Endothelial cell of umbilical vein (primary cell): ENCODE data around the gene MAEA. TPM values are rescaled to one million over a fixed set of nuclear protein-coding genes. Genes with fewer than 3 reads are reported as not detected.
A peak's percentile ranks its signal among the peaks of the same experiment; 100 is the strongest.

Experiments
- BruUV-seq: library from RNA; stranded (reverse); fragments of 400-500 nt; replicated peaks from 2 replicates; lab custom pipeline; 2021; lab: Mats Ljungman, UMichigan
- CTCF ChIA-PET: fragments of 300-600, 350-600 bp; sonication (Branson Sonifier 250); formaldehyde crosslinking; loops from one replicate; lab custom pipeline; 2021; ENCODE audit warnings: antibody characterized with exemption, inconsistent platforms; lab: Charles Lee
- POLR2A ChIA-PET: fragments of 300-600, 350-600 bp; sonication (Branson Sonifier 250); formaldehyde crosslinking; loops from one replicate; lab custom pipeline; 2021; ENCODE audit warnings: antibody characterized with exemption, inconsistent platforms; lab: Charles Lee
- DNase-seq: peaks from one replicate; pipeline ENCODE4 v3.0.0-alpha.2; 2011; ENCODE audit warnings: low read depth, low spot score
- FAIRE-seq: peaks from 2 replicates; lab custom pipeline; 2011; peaks lifted over from hg19 to GRCh38; lab: Jason Lieb, UNC
- H2AFZ ChIP-seq: 2 replicates; pipeline ENCODE4 v1.6.0; 2012; ENCODE audit warnings: low read depth, low read length, control low read depth, inconsistent platforms
- H3K27ac ChIP-seq: 2 replicates; pipeline ENCODE4 v1.5.1; 2011; ENCODE audit warnings: low read depth, mild to moderate bottlenecking, control low read depth, low read length, moderate library complexity; ENCODE audit not compliant: insufficient read depth
- H3K27me3 ChIP-seq, 2 experiments: 2 replicates each; pipeline versions ENCODE4 v1.6.0 to v1.6.1; 2011; ENCODE audit warnings: low read length in 2 of 2, mixed read lengths in 1 of 2; ENCODE audit not compliant: control insufficient read depth in 2 of 2, insufficient read depth in 2 of 2
- H3K36me3 ChIP-seq, 2 experiments: 2 replicates in 1 of 2; 3 replicates in 1 of 2; pipeline ENCODE4 v1.5.1; 2011; ENCODE audit warnings: low read length in 2 of 2, mild to moderate bottlenecking in 1 of 2, moderate library complexity in 1 of 2; ENCODE audit not compliant: control insufficient read depth in 2 of 2, insufficient read depth in 2 of 2; ENCODE audit errors: extremely low read depth in 1 of 2
- H3K4me1 ChIP-seq: 3 replicates; pipeline ENCODE4 v1.5.1; 2011; ENCODE audit warnings: mild to moderate bottlenecking, low read length; ENCODE audit not compliant: control insufficient read depth, insufficient read depth; ENCODE audit errors: extremely low read depth
- H3K4me2 ChIP-seq: 2 replicates; pipeline ENCODE4 v1.6.1; 2011; ENCODE audit warnings: low read length, control low read depth, mixed read lengths; ENCODE audit not compliant: insufficient read depth
- H3K4me3 ChIP-seq, 3 experiments: fragments of 200-600 bp in 1 of 3; sonication (generic), shearing (Covaris generic) in 1 of 3; replicated peaks in 1 of 3; 2 replicates each; pipeline ENCODE4 v1.5.1; 2011 to 2016; ENCODE audit warnings: control low read depth in 3 of 3, low read length in 3 of 3, mild to moderate bottlenecking in 2 of 3, inconsistent platforms in 1 of 3, low read depth in 1 of 3, moderate library complexity in 1 of 3; ENCODE audit not compliant: insufficient read depth in 1 of 3
- H3K79me2 ChIP-seq: 2 replicates; pipeline ENCODE4 v1.6.0; 2012; ENCODE audit warnings: low read length, inconsistent platforms; ENCODE audit not compliant: control insufficient read depth, insufficient read depth
- H3K9ac ChIP-seq: replicated peaks from 2 replicates; pipeline ENCODE3; 2011; ENCODE audit warnings: low read length, control low read depth; ENCODE audit not compliant: insufficient read depth; ENCODE audit errors: extremely low read depth
- H3K9me1 ChIP-seq: replicated peaks from 3 replicates; pipeline ENCODE4 v1.6.0; 2011; ENCODE audit warnings: mild to moderate bottlenecking, low read length; ENCODE audit not compliant: control insufficient read depth, insufficient read depth; ENCODE audit errors: extremely low read depth
- H3K9me3 ChIP-seq: replicated peaks from 2 replicates; pipeline ENCODE4 v1.5.1; 2012; ENCODE audit warnings: low read length, inconsistent platforms; ENCODE audit not compliant: control insufficient read depth, insufficient read depth
- H4K20me1 ChIP-seq: replicated peaks from 2 replicates; pipeline ENCODE3; 2011; ENCODE audit warnings: mild to moderate bottlenecking, low read length; ENCODE audit not compliant: control insufficient read depth, insufficient read depth; ENCODE audit errors: extremely low read depth
- FOS ChIP-seq: IDR thresholded peaks from 2 replicates; pipeline ENCODE4 v1.6.1; 2011; ENCODE audit warnings: mild to moderate bottlenecking, low read length, moderate library complexity, borderline replicate concordance; ENCODE audit not compliant: insufficient read depth
- GATA2 ChIP-seq: IDR thresholded peaks from 2 replicates; pipeline ENCODE4 v1.7.0; 2011; ENCODE audit warnings: low read depth, mild to moderate bottlenecking, moderate library complexity, mixed read lengths, low read length; ENCODE audit not compliant: insufficient read length, insufficient read depth
- JUN ChIP-seq: IDR thresholded peaks from 2 replicates; pipeline ENCODE4 v1.6.1; 2011; ENCODE audit warnings: borderline replicate concordance, low read depth; ENCODE audit not compliant: insufficient read length, insufficient read depth
- MYC ChIP-seq: IDR thresholded peaks from one replicate; pipeline ENCODE4 v1.6.1; 2011; ENCODE audit warnings: mild to moderate bottlenecking, low read depth, low read length
- POLR2A ChIP-seq: IDR thresholded peaks from 2 replicates; pipeline ENCODE4 v1.6.1; 2012; ENCODE audit warnings: low read depth, mild to moderate bottlenecking, control low read depth, low read length
- POLR2AphosphoS5 ChIP-seq: IDR thresholded peaks from 2 replicates; pipeline ENCODE4 v1.6.1; 2012; ENCODE audit warnings: low read depth, mild to moderate bottlenecking, control low read depth, low read length, moderate library complexity; ENCODE audit not compliant: insufficient read depth
- dilution Hi-C: fragments of 300-500 bp; cut with MboI; formaldehyde crosslinking; loops from one replicate; pipeline ENCODE4 v1.15.0; 2019; ENCODE audit warnings: low sequenced_read_pairs; ENCODE audit not compliant: extremely low pct_ligation_motif_present
- intact Hi-C: fragments of 100-400 bp; cut with micrococcal nuclease; formaldehyde crosslinking; loops from one replicate; pipeline ENCODE4 v1.10.0; 2022
- polyA plus RNA-seq, 4 experiments: library from polyadenylated mRNA; depleted of rRNA in 3 of 4; stranded (reverse) in 3 of 4; unstranded in 1 of 4; fragments of >200 nt; gene quantifications; 2 replicates each; pipeline versions ENCODE4 v1.2.1 to v1.2.3, GENCODE V29; 2011 to 2012; ENCODE audit warnings: missing spikeins in 1 of 4
- total RNA-seq: library from RNA; stranded (reverse); gene quantifications from 2 replicates; pipeline ENCODE4 v1.2.3, GENCODE V29; 2021
- TF ChIP-seq, protein P1 (sequence below), 2 donors: IDR thresholded peaks; 1 replicate in 1 of 2; 2 replicates in 1 of 2; pipeline ENCODE4 v1.5.1; 2011; ENCODE audit warnings: low read length in 2 of 2, mild to moderate bottlenecking in 2 of 2, moderate library complexity in 2 of 2, control low read depth in 1 of 2, inconsistent platforms in 1 of 2, low read depth in 1 of 2; ENCODE audit not compliant: insufficient read depth in 1 of 2; ENCODE audit errors: extremely low read depth in 1 of 2

The MAEA gene
- total and polyA plus RNA-seq, 2 donors (not counting 3 experiments of a cell fraction or from before 2014, with no cell fraction given) = 66.0 to 108 TPM

- H3K9me1 ChIP-seq = no peaks in the 10 kb centered on the region
- no peaks in the 10 kb centered on the region for H4K20me1 ChIP-seq
- TF ChIP-seq POLR2A (no peak), FOS (no peak), MYC (no peak), JUN (no peak), GATA2 (no peak), POLR2AphosphoS5 (no peak)
- TF ChIP-seq, protein P1, sequence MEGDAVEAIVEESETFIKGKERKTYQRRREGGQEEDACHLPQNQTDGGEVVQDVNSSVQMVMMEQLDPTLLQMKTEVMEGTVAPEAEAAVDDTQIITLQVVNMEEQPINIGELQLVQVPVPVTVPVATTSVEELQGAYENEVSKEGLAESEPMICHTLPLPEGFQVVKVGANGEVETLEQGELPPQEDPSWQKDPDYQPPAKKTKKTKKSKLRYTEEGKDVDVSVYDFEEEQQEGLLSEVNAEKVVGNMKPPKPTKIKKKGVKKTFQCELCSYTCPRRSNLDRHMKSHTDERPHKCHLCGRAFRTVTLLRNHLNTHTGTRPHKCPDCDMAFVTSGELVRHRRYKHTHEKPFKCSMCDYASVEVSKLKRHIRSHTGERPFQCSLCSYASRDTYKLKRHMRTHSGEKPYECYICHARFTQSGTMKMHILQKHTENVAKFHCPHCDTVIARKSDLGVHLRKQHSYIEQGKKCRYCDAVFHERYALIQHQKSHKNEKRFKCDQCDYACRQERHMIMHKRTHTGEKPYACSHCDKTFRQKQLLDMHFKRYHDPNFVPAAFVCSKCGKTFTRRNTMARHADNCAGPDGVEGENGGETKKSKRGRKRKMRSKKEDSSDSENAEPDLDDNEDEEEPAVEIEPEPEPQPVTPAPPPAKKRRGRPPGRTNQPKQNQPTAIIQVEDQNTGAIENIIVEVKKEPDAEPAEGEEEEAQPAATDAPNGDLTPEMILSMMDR (IDR thresholded peaks at IDR 0.05; ENCODE audit: extremely low read depth in 1 of 2, insufficient read depth in 1 of 2, low read depth in 1 of 2, low read length in 2 of 2) = peak; percentile 23 to 37
- H3K4me1 ChIP-seq = peaks cover 4% of the 10 kb centered on the region
- no peak overlapping the region for H3K4me3 ChIP-seq
- no peak for DNase-seq
- no peaks in the 10 kb centered on the region for H3K9me3 ChIP-seq
- ChIA-PET CTCF (interaction anchor here (0.6 to 1.0 kb wide), 3 partner anchors 10 to 51 kb away, joined by 3 to 5 read pairs (median 3); no protein-coding TSS in a partner anchor), POLR2A (no interaction called here)
- H3K27me3 ChIP-seq = no peaks in the 10 kb centered on the region
- dilution Hi-C loops (no loop called here), intact Hi-C loops (no loop called here)
- H3K36me3 ChIP-seq = peaks cover 15 to 29% of the 10 kb centered on the region in 2 experiments
- no peak overlapping the region for H3K27ac ChIP-seq
- no TSS peak for BruUV-seq
- no peak overlapping the region for H3K4me2 ChIP-seq
- no peak overlapping the region for H2AFZ ChIP-seq
- H3K9ac ChIP-seq = no peak overlapping the region
- no peaks in the 10 kb centered on the region for H3K79me2 ChIP-seq
- FAIRE-seq = no peak
Observed at GRCh38 chr4:1318488-1319213, 29.0 kb downstream of the MAEA start.
